ENCODE results near the gene ZBTB39.
A peak's percentile ranks its signal among the peaks of the same experiment; 100 is the strongest.

ZBTB39 gene

DNA sequence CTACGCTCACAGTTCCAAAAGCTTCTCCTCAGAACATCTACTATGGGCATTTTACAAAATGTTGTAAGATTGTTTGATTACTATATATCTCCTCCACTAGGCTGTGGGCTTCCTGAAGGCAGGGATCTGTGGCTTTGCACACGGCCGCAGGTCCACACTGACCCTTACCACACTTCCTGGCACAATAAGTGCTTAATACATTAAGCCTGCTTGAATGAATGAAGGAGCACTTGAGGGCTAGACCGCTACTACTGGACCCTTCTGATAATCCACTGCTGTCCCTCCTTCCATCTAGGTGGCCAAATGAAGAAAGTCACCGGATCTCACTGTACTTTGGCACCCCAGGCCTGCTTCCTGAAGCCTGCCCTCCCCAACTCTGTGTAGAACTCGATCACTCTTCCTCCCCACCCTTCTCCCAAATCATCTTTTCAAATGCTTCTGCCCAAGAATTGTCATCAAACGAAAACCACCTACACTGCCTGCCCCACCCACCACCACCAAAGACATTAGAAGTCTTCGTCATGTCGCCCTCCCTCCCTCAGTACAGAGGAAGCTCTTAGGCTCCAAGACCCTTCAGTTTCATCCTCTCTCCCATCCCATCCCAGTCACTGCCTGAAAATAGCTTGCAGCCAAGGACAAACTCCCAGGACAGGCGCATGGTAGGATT lies 596 bp upstream of the ZBTB39 start:
- H3K27ac ChIP-seq = peak overlapping the region in 9 of 21 experiments; percentile 18 to 62 (median 42)
- peak overlapping the region in 6 of 7 experiments; percentile 68 to 96 (median 83) for H3K4me3 ChIP-seq

DNA sequence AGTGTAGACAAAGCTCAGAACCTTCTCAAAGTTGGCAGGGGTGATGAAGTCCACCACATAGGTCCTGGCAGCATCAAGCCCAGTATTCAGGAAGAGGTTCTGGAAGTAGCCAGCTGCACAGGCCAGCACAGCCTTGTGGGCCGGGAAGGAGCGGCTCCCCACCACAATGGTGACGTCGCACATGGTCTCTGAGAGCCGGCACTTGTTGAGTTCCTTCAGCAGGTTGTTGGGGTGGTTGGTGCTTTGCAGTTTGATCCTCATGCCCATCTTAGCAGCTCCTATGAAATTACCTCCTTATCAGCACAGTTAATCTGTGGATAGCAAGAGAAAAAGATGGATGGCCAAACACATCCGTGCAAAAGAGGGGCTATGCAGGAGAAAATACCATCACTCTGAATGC lies 1.7 kb downstream of the ZBTB39 start:
- H3K4me3 ChIP-seq = no peak overlapping the region
- no peak overlapping the region for H3K27ac ChIP-seq

DNA sequence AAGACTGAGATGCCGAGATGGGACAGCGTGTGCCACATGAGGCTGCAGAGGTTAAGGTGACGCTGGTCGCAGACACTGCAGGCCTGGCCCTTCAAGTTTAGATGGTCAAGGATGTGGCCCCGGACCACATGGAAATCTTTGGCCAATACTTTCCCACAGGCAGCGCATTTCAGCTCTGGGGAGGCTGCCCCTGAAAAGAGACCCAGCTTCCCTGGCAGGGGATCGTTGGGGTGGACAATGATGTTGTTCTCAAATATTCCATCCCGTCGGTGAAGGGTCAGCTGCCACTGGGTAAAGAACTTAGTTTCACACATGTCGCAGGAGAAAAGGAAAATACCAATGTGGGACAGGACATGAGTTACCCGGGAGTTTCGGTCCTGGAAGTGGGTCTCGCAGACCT lies 3.0 kb downstream of the ZBTB39 start:
- H3K27ac ChIP-seq = no peak overlapping the region
- no peak overlapping the region for H3K4me3 ChIP-seq

DNA sequence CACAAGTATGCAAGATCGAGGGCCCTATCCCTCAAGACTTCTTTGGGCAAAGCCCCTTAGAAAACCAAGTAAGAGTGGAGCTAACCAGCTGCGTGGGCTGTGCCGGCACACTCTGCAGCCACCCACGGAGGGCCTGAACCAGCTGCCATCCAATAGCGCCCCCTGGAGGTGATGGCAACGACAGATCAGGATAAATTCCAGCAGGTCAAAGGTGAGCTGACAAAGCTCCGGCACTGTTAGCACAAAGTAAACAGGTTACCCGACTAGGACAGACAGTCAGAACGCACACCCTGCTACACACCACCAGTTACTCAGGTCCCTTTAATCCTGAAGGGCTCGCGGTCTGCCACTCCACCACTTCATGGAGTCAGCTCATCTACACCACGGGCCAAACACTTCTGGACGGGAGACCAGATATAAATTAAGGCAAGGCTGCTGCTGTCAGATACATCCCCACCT lies 4.9 kb downstream of the ZBTB39 start:
- Histone ChIP-seq H3K27ac (no peak overlapping the region), H3K4me3 (no peak overlapping the region)

DNA sequence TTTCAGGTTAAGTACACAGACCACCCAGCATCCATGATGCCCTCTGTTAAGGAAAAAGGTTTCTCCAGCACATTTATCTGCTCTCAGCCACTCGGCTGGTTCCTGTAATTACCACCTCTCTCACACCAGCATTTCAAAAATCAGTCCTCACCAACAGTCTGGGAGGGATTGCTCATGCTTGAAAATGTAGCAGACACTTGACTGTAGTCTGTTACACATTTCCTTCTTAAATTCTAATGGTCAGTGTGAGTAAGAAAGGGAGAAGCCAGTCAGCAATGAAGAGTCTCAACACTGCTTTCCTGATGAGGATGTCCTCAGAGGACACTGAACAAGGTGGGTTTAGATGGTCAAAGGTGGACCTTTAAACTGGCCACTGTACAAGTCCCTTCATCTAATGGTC lies 6.0 kb downstream of the ZBTB39 start:
- no peak overlapping the region for H3K27ac ChIP-seq
- no peak overlapping the region for H3K4me3 ChIP-seq

DNA sequence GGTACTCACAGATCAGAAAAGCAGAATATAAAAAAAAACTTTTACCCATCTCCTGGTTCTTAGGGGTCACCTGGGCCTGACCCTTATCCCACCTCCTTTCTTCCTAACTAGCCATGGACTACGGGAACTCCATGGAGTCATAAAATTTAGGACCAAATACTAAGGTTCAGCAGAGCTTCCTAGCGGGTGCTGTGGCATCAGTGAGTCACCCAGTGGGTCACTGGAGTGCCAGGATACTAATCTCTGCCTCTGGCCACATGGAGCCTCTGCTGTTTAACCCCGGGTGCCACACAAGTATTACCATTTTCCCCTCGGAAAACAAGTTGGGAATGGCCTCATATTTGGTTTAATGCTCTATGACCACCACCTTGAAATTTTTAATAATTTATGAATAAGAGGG lies 6.9 kb downstream of the ZBTB39 start:
- Histone ChIP-seq H3K27ac (peak overlapping the region in 1 of 21 experiments; percentile 21), H3K4me3 (no peak overlapping the region)

DNA sequence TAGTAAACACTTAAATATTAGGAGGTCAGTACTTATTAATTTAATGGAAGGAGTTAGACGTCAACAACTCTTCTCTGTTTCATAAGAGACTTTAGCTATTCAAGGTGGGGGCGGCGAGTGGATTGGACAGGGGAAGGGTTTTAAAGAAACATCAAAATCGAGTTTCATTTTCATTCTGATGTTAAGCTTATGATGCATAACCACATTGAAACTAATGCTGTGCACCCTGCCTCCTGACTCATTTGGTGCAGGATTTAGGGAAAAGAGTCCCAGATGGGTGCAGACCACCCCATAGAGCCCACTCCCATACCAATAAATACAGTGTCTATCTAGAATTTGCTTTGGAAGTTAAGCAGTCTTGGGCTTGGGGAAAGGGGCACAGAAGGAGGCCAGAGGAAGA lies 7.4 kb downstream of the ZBTB39 start:
- H3K27ac ChIP-seq = peak overlapping the region in 1 of 21 experiments; percentile 21
- H3K4me3 ChIP-seq = no peak overlapping the region

DNA sequence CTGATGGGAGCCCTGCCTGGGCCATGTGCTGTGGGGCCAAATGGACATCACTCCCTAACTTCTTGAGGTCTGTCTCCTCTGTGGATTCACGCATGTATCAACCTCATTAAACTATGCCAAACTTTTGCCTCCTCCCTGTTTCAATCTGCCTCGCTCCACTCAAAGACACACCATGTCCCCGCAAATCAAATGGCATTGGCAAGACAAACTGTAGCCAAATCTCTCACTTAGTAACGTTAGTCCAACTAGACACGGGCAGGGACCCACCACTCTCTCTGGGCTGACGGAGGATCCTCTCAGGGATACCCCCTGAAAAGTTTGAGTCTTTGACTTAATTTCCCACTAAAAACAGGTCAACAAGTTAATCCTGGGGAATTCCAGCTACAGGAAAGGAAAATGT lies 8.0 kb downstream of the ZBTB39 start:
- no peak overlapping the region for H3K4me3 ChIP-seq
- H3K27ac ChIP-seq = peak overlapping the region in 1 of 21 experiments; percentile 21

DNA sequence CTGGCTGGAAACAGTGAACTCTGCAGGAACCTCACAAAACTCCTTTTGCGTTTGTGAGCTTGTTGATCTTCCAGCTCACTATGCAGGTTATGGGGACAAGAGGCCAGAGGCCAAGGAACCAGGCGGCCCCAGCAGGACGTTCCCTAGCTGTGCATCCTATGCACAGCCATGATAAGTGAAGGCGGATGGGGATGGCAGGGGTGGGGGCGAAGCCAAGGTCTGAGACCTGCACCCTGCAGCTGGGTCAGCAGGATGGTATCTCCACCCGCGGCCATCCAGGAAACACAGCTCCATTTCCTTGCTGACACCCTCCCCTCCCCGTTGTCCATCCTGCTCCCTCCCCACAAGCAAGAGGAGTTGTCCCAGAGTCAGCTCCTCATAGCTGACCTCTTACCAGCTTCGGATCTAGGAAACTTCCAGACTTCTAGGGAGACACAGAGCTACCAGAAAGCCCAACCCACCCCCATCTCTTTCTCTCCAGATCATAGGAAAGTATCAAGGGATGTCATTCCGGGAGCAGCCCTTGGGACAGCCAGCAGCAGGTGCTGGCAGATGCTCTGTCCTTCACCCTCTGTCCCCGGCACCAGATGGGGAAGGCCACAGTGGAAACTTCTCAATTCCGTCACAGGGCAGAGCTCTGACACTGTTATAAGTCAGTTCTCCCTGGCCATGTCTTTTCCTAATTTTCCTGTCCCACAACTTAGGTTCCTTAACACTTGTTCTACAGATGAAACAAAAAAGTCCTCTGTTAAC lies 9.4 kb downstream of the ZBTB39 start:
- no peak overlapping the region for H3K4me3 ChIP-seq

DNA sequence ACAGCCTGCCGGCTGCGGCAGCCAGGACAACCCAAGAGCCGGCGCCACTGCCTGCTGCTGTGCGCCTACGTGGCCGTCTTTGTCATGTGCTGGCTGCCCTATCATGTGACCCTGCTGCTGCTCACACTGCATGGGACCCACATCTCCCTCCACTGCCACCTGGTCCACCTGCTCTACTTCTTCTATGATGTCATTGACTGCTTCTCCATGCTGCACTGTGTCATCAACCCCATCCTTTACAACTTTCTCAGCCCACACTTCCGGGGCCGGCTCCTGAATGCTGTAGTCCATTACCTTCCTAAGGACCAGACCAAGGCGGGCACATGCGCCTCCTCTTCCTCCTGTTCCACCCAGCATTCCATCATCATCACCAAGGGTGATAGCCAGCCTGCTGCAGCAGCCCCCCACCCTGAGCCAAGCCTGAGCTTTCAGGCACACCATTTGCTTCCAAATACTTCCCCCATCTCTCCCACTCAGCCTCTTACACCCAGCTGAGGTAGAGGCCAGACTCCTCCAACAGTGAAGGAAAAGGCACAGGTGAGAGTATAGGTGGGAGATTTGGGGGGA lies 10.3 kb downstream of the ZBTB39 start:
- H3K4me3 ChIP-seq = no peak overlapping the region
- no peak overlapping the region for H3K27ac ChIP-seq

More for the DNA sequence above, 9.4 kb downstream of the ZBTB39 start:
- no peak overlapping the region for H3K27ac ChIP-seq

DNA sequence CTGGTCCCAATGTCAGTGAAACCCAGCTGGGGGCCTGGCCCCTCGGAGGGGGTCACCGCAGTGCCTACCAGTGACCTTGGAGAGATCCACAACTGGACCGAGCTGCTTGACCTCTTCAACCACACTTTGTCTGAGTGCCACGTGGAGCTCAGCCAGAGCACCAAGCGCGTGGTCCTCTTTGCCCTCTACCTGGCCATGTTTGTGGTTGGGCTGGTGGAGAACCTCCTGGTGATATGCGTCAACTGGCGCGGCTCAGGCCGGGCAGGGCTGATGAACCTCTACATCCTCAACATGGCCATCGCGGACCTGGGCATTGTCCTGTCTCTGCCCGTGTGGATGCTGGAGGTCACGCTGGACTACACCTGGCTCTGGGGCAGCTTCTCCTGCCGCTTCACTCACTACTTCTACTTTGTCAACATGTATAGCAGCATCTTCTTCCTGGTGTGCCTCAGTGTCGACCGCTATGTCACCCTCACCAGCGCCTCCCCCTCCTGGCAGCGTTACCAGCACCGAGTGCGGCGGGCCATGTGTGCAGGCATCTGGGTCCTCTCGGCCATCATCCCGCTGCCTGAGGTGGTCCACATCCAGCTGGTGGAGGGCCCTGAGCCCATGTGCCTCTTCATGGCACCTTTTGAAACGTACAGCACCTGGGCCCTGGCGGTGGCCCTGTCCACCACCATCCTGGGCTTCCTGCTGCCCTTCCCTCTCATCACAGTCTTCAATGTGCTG lies 11.0 kb downstream of the ZBTB39 start:
- Histone ChIP-seq H3K4me3 (no peak overlapping the region), H3K27ac (no peak overlapping the region)

DNA sequence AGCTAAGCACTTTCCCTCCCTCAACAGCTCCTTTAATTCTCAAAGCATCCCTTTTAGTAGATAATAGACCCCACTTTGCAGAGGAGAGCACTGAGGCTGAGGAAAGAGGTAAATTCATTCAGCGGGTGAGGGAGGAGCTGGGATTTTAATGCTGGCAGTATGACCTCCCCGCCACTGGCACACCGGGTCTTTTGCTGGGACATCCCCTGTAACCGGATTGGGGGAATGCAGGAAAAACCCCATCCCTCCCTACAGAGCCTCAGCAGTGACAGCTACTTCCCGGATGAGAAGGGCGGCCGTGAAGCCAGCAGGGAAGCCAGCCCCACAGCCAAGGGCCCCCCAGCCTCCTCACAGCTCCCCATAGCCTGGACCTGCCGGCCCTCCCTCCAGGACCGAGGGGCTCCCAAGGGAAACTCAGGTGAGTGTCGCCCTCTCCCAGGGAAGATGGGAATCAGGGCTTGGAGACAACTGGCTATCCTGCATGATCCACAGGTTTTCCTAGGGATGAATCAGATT lies 12.1 kb downstream of the ZBTB39 start:
- no peak overlapping the region for H3K27ac ChIP-seq

DNA sequence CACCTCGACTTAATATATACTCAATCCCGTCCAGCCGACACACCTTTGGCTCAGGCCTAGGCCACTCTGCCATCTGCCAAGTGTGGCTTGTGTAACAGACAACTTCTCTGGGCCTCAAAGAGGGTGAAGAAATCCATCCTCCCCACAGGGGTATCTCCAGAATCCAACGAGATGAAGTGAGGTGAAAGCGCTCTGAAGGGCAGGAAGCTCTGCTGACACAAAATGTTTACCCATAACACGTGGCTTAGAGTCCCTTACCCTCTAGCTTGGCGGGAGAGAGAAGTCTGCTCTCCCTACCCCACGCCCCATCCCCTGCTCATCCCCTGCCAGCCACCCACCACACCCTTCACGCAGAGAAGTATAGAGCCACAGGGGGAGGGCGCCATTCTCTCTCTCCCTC lies 13.0 kb downstream of the ZBTB39 start:
- H3K4me3 ChIP-seq = no peak overlapping the region
- H3K27ac ChIP-seq = no peak overlapping the region

More for the DNA sequence above, 12.1 kb downstream of the ZBTB39 start:
- H3K4me3 ChIP-seq = no peak overlapping the region

DNA sequence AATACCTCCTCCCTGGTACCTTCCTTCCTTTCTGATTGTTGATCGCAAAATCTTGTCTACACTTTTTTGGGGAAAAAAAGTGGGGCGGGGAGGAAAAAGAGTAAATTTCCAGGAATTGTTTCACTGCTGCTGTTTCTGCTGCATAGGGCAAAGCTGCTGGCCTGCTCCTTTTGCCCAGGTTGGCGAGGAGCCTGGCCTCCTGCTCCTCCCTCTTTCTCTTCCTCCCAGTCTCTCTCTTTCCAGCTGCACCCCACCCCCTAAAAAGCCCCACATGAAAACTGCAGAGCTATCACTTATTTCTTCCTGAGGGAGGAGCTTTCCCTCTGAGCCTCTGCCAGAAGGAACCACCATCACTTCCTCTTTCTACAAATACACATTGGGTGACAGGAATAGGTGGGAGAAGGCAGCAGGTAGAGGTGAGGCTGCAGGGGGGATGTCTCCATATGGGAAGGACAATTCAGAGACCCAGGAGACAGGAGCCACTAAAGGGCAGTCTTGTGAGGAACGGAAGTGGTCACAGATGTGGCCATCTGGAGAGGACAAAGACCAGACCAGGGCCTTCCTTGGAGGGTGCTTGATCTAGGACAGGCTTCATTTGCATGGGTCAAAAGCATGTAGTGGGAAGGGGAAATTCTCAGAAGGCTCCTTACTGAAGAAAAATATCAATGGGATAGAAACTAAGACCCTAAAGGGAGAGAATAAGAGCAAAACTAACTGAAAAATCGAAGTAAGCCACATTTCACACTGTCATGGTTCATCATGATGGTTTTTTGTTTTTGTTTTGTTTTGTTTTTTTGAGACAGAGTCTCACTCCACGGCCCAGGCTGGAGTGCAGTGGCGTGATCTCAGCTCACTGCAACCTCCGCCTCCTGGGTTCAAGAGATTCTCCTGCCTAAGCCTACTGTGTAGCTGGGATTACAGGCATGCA lies 14.8 kb downstream of the ZBTB39 start:
- Histone ChIP-seq H3K27ac (peak overlapping the region in 6 of 21 experiments; percentile 2 to 51 (median 41)), H3K4me3 (no peak overlapping the region)

DNA sequence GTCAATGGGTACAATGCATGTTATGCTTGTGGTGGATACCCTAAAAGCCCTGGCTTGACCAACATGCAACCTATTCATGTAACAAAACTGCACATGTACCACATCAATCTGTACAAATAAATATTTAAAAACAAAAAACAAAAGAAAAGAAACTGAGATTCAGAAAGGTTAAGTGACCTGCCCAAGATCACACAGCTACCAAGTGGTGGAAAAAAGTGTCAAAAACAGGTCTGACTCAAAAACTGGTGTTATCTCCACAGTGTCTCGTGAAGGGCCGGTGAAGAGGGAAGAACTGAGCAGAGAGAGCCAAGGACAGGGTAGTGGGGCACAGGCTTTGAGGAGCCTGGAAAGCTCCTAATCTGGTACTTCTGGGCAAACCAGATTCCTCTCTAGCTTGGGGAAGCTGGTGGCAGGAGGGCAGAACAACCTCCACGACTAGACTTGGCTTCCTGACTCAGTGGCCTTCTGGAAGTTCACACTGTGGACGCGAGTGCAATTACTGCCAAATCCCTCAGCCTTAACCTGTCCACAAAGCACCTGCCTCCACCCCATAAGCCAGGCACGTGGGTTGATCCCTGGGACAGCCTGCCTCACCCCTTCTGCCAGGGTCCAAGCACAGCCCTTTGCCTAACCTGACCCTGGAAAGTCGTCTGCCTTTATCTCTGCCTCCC lies 15.6 kb downstream of the ZBTB39 start:
- H3K4me3 ChIP-seq = no peak overlapping the region
- H3K27ac ChIP-seq = peak overlapping the region in 6 of 21 experiments; percentile 2 to 47 (median 36)

DNA sequence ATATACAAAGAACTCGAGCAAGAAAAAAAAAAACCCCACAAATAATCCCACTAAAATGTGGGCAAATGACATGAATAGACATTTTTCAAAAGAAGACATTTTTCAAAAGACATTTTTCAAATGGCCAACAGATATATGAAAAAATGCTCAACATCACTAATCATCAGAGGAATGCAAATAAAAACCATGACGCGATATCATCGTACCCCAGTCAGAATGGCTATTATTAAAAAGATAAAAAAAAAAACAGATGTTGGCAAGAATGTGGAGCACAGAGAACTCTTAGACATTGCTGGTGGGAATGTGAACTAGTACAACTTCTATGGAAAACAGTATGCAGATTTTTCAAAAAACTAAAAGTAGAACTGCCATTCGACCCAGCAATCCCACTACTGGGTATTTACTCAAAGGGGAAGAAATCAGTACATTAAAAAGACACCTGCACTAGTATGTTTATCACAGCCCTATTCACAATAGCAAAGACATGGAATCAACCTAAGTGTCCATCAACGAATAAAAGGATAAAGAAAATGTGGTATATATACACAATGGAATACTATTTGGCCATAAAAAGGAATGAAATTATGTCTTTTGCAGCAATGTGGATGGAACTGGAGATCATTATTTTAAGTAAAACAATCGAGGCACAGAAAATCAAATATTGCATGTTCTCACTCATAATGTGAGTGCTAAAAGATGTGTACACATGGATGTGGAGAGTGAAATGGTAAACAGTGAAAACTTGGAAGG lies 16.3 kb downstream of the ZBTB39 start:
- Histone ChIP-seq H3K27ac (no peak overlapping the region), H3K4me3 (no peak overlapping the region)

DNA sequence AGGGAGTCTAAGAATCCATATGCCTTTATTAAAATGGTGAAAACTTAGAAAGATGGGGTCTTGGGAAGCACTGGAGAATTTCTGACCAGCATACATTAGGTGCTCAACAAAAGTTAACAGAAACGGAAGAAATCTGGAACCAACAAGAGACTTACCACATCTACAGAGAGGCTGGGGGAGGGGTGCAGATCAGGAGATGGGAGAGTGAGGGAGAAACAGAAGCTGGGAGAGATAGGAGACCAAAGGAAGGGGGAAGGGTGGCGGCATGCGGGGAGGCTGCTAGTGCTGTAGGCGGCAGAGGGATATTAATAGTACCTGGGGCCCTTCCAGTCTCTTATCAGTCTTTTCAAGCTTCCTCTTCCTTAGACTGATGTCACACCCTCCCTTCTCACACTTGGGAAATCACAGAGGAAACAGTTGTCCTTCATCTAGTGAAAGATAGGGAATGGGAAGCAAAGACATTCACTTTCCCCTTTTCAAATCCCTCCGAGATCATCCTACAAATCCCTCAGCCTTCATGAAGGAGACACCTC lies 18.1 kb downstream of the ZBTB39 start:
- H3K4me3 ChIP-seq = no peak overlapping the region
- H3K27ac ChIP-seq = no peak overlapping the region
